ENCODE measurements around the gene GRIN3B. TPM values are rescaled to one million over a fixed set of nuclear protein-coding genes. Genes with fewer than 3 reads are reported as not detected.

GRIN3B gene
- total RNA-seq, 1 donor from 2014 or later, result 0.65 TPM

GRCh38 chr19:991174-991931 is 8.9 kb upstream of the GRIN3B start:
- Mint-ChIP-seq H3K9me3 (no peaks in the 10 kb centered on the region), H3K27me3 (peaks cover 6% of the 10 kb centered on the region), H3K27ac (no peak overlapping the region), H3K36me3 (peaks cover 3% of the 10 kb centered on the region), H3K4me3 (no peak overlapping the region), H3K4me1 (ENCODE audit: unreplicated experiment) (no peaks in the 10 kb centered on the region)
- TF ChIP-seq CTCF (conservative IDR thresholded peaks at IDR 0.05), result no peak
- no peak for DNase-seq (ENCODE audit: extremely low spot score, unreplicated experiment)

DNA sequence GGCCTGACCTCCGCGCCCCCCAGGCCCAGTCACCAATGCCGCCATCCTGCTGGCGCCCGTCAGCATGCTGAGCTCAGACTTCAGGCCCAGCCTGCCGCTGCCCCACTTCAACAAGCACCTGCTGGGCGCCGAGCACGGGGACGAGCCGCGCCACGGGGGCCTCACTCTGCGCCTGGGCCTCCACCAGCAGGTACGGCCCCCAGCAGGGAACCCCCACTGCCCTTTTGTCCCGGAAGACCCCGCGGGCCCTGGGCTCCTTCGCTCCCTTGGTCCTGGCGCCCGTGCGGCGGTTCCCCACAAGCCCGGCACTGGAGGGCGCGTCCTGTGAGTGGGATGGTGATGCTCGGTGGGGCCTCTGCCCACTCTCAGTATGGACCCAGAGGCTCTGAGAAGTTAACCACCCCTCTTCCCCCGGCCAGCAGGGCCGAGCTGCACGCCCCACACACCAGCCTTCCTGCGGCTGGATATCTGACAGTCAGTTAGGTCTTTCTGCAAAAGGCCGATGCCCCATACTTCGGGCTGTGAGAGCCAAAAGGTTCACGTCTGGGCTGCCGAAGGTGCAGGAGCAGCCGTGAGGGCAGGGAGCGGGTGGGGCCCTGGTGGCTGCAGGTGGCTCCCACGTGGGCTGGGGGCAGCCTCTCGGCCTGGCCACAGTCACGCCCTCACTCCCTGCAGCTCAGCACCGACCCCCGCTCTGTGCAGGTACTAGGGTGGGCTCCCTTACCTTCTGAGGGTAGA is 8.1 kb upstream of the GRIN3B start:
- peaks cover 14% of the 10 kb centered on the region for H3K27me3 Mint-ChIP-seq
- H3K4me1 Mint-ChIP-seq (ENCODE audit: unreplicated experiment), result no peaks in the 10 kb centered on the region
- no peak for TF ChIP-seq CTCF (conservative IDR thresholded peaks at IDR 0.05)
- peaks cover 3% of the 10 kb centered on the region for H3K36me3 Mint-ChIP-seq
- no peak overlapping the region for H3K27ac Mint-ChIP-seq
- DNase-seq (ENCODE audit: extremely low spot score, unreplicated experiment), result no peak
- no peaks in the 10 kb centered on the region for H3K9me3 Mint-ChIP-seq
- no peak overlapping the region for H3K4me3 Mint-ChIP-seq

DNA sequence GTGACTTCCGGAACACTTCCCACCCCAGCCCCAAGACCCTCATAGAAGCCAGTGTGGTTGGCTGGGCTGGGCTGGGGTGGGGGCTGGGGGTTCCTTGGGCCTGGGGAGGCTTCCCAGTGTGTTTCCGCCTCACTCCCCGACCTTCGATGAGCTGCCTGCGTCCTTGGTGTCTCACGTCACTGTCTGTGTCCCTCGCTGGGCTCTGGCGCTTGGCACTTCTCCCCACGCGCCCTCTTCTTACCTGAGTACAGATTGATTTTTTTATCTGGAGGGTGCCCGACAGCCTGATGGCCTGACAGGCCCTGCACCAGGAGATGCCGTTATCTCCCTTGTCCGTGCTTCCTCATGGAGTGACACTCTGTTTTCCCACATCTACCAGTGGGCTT is 7.6 kb upstream of the GRIN3B start:
- DNase-seq (ENCODE audit: extremely low spot score, unreplicated experiment), result no peak
- no peak for TF ChIP-seq CTCF (conservative IDR thresholded peaks at IDR 0.05)
- H3K27ac Mint-ChIP-seq, result no peak overlapping the region
- no peaks in the 10 kb centered on the region for H3K9me3 Mint-ChIP-seq
- H3K4me1 Mint-ChIP-seq (ENCODE audit: unreplicated experiment), result no peaks in the 10 kb centered on the region
- peaks cover 3% of the 10 kb centered on the region for H3K36me3 Mint-ChIP-seq
- H3K4me3 Mint-ChIP-seq, result no peak overlapping the region
- peaks cover 20% of the 10 kb centered on the region for H3K27me3 Mint-ChIP-seq

GRCh38 chr19:993361-993830 is 6.8 kb upstream of the GRIN3B start:
- H3K27ac Mint-ChIP-seq, result no peak overlapping the region
- no peaks in the 10 kb centered on the region for H3K4me1 Mint-ChIP-seq (ENCODE audit: unreplicated experiment)
- DNase-seq (ENCODE audit: extremely low spot score, unreplicated experiment), result no peak
- H3K4me3 Mint-ChIP-seq, result no peak overlapping the region
- H3K27me3 Mint-ChIP-seq, result peaks cover 27% of the 10 kb centered on the region
- no peaks in the 10 kb centered on the region for H3K9me3 Mint-ChIP-seq
- H3K36me3 Mint-ChIP-seq, result peaks cover 3% of the 10 kb centered on the region
- no peak for TF ChIP-seq CTCF (conservative IDR thresholded peaks at IDR 0.05)

GRCh38 chr19:993831-994393 is 6.3 kb upstream of the GRIN3B start:
- H3K4me3 Mint-ChIP-seq, result no peak overlapping the region
- peaks cover 31% of the 10 kb centered on the region for H3K27me3 Mint-ChIP-seq
- TF ChIP-seq CTCF (conservative IDR thresholded peaks at IDR 0.05), result no peak
- H3K9me3 Mint-ChIP-seq, result no peaks in the 10 kb centered on the region
- no peak overlapping the region for H3K27ac Mint-ChIP-seq
- DNase-seq (ENCODE audit: extremely low spot score, unreplicated experiment), result no peak
- H3K36me3 Mint-ChIP-seq, result peaks cover 3% of the 10 kb centered on the region
- no peaks in the 10 kb centered on the region for H3K4me1 Mint-ChIP-seq (ENCODE audit: unreplicated experiment)
